ENCODE measurements around the gene FARP1. TPM values are rescaled to one million over a fixed set of nuclear protein-coding genes. Genes with fewer than 3 reads are reported as not detected.

Gene FARP1
- total RNA-seq, 4 donors from 2014 or later = 13.1 to 71.2 (median 46.6) TPM

GRCh38 chr13:98489446-98490194, 346.7 kb downstream of the FARP1 start:
- no peaks in the 10 kb centered on the region for H3K9me3 ChIP-seq
- TF ChIP-seq CTCF (IDR thresholded peaks at IDR 0.05) (no peak), POLR2A (IDR thresholded peaks at IDR 0.05) (no peak)
- intact Hi-C loops (cut with DNase I; ENCODE audit: low total_unique reads) = no loop called here
- no peak for DNase-seq
- H3K27me3 ChIP-seq = no peaks in the 10 kb centered on the region
- H3K27ac ChIP-seq = no peak overlapping the region
- peaks cover 2 to 7% of the 10 kb centered on the region in 2 donors for H3K4me1 ChIP-seq
- no peaks in the 10 kb centered on the region for H3K36me3 ChIP-seq
- no peak overlapping the region for H3K4me3 ChIP-seq

GRCh38 chr13:98490195-98490836, 347.4 kb downstream of the FARP1 start:
- H3K4me1 ChIP-seq = peaks cover 0 to 5% of the 10 kb centered on the region in 2 donors
- no peak overlapping the region for H3K4me3 ChIP-seq
- H3K36me3 ChIP-seq = no peaks in the 10 kb centered on the region
- intact Hi-C loops (cut with DNase I; ENCODE audit: low total_unique reads) = no loop called here
- TF ChIP-seq CTCF (IDR thresholded peaks at IDR 0.05) (no peak), POLR2A (IDR thresholded peaks at IDR 0.05) (no peak)
- H3K27ac ChIP-seq = no peak overlapping the region
- DNase-seq = no peak
- H3K9me3 ChIP-seq = no peaks in the 10 kb centered on the region
- H3K27me3 ChIP-seq = no peaks in the 10 kb centered on the region

- TF ChIP-seq POLR2A (IDR thresholded peaks at IDR 0.05) (no peak), CTCF (IDR thresholded peaks at IDR 0.05) (no peak)
- Histone ChIP-seq H3K4me1 (peaks cover 0 to 4% of the 10 kb centered on the region in 2 donors), H3K27me3 (no peaks in the 10 kb centered on the region), H3K27ac (no peak overlapping the region), H3K9me3 (no peaks in the 10 kb centered on the region), H3K36me3 (no peaks in the 10 kb centered on the region), H3K4me3 (no peak overlapping the region)
- intact Hi-C loops (cut with DNase I; ENCODE audit: low total_unique reads) = no loop called here
- DNase-seq = no peak
Measured at GRCh38 chr13:98490866-98491265, 348.0 kb downstream of the FARP1 start.

- H3K27me3 ChIP-seq = no peaks in the 10 kb centered on the region
- intact Hi-C loops (cut with DNase I; ENCODE audit: low total_unique reads) = no loop called here
- H3K9me3 ChIP-seq = no peaks in the 10 kb centered on the region
- H3K27ac ChIP-seq = no peak overlapping the region
- no peak for DNase-seq
- H3K4me3 ChIP-seq = no peak overlapping the region
- H3K4me1 ChIP-seq = peaks cover 0 to 4% of the 10 kb centered on the region in 2 donors
- H3K36me3 ChIP-seq = no peaks in the 10 kb centered on the region
- no peak for TF ChIP-seq POLR2A (IDR thresholded peaks at IDR 0.05)
- no peak for TF ChIP-seq CTCF (IDR thresholded peaks at IDR 0.05)
Measured at GRCh38 chr13:98492335-98493041, 349.6 kb downstream of the FARP1 start.
